NCI-H2171 treated with DMSO at 0.1 percent for 48 hours (cell line): Measurements from ENCODE around the gene IRF1.
"Not testable (repeated sequence)": the region's sequence is repeated elsewhere in the genome, so short reads cannot be mapped to it uniquely, and the experiment has no call there.

ENCODE experiments used
- DNase-seq: peaks from one replicate; lab custom pipeline; 2025; lab: John Stamatoyannopoulos, UW

Gene IRF1

DNA sequence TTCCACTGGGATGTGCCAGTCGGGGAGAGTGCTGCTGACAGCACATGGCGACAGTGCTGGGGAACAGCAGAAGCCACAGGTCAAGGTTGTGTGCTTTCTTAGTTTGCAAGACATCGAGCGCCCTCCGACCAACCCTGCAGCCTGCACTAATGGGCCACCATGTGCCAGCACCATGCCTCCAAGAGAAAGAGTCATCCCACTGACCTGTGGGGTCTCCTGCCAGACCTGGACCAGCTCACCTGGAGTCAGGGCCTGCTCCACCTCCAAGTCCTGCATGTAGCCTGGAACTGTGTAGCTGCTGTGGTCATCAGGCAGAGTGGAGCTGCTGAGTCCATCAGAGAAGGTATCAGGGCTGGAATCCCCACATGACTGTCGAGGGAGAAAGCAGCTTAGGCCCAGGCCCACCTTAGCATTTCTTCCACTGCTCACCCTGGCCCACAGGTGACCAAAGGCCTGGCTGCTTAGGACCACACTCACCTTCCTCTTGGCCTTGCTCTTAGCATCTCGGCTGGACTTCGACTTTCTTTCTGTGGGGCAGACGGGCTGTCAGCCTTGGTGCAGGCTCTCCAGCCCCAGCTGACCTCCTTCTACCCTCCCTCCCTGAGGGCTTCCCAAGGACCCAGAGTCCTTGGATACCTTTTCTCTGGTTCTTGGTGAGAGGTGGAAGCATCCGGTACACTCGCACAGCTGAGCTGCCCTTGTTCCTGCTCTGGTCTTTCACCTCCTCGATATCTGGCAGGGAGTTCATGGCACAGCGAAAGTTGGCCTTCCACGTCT is 4.1 kb downstream of the IRF1 start:
- no peak for DNase-seq

DNA sequence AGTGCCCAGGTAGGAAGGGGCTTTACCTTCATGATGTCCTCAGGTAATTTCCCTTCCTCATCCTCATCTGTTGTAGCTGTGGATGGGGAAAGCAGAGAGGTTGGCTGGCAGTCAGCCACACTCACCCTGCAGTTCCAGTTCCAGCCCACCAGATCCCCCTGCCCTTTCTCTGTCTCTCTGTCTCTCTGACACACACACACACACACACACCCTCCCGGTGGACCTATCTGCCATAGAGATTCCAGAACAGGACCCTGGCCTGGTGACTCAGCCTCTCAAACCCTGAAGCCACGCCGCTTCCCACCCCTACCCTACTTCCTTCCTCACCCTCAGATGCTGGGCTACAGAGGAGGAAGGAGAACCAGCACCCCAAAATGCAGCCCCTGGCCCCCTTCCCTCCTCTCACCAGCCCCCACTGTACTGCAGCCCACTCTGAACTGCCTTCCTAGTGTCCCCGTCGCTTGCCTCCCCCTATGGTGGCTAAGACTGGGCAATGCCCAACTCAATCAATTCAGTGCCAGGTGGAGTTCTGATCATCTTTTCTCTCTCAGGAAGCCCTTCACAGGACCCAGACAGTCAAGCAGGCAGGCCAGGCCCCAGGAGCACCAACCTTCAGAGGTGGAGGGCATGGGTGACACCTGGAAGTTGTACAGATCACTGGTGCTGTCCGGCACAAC is 4.8 kb downstream of the IRF1 start:
- no peak for DNase-seq

DNA sequence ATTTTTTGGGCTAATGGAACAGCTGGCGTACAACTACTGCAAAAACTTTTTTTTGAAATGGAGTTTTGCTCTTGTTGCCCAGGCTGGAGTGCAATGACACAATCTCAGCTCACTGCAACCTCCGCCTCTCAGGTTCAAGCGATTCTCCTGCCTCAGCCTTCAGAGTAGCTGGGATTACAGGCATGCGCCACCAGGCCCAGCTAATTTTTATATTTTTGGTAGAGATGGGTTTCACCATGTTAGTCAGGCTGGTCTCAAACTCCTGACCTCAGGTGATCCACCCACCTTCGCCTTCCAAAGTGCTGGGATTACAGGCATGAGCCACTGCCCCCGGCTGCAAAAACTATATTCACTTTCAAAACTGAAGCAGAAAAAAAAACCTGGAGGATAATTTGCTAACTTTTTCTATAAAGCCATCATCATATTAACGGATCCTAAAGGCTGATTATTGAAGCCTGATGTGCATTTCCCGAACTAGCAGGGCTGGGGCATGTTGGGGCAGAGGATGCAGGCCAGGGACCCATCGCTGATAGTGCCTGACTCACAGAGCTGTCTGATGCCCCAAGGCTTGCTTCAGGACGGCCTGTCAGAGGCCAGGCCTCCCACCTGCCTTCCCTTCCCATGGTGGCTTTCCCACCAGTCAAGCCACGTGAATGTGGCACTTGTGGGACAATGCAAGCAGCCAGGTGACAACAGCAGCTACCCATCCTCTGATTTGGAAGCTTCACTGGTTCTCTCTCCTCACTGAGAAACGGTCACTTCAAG is 5.5 kb downstream of the IRF1 start:
- DNase-seq: not testable (repeated sequence)

DNA sequence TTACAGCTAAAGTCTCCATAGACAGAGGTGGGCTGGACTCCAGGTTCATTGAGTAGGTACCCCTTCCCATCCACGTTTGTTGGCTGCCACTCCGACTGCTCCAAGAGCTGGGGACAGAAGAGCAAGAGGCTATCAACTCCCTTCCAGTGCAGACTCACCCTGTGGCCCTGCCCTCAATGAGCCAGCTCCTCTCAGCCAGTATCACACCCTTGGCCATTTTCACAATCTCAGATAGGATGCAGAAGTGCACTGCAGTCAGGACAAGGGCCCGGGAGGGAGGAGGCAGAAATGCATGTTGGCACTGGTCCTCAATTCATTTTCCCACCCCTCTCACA is 6.2 kb downstream of the IRF1 start:
- DNase-seq: no peak

DNA sequence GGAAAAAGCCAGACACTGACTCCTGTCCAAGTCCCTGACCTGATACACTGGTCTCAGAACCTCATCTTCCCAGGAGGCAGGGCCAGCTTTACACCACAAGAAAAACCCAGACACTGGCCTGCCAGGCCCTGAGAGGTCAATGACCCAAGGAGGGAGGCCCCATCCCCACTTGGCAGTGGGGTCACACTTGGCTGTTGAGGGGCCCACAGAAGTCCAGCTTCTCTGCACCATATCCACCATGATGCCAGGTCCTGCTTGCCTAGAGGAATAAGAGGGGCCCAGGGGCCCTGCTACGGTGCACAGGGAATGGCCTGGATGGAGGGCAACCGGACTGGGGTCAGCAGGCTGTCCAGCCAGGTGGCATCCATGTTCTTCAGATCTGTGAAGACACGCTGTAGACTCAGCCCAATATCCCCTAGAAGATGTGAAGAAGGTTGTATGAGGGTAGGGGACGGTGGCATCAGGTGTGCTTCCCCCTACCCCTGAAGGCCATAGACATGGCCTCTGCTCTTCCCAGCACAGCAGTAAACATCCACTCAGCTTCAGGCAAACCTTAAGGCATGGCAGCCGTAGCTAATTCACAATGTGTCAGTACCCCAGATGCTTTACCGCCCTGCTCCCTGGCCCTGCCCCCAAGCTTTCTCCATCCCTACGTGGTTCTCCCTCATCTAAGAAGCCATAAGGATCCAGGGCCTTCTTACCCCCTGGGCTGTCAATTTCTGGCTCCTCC is 6.7 kb downstream of the IRF1 start:
- no peak for DNase-seq

DNA sequence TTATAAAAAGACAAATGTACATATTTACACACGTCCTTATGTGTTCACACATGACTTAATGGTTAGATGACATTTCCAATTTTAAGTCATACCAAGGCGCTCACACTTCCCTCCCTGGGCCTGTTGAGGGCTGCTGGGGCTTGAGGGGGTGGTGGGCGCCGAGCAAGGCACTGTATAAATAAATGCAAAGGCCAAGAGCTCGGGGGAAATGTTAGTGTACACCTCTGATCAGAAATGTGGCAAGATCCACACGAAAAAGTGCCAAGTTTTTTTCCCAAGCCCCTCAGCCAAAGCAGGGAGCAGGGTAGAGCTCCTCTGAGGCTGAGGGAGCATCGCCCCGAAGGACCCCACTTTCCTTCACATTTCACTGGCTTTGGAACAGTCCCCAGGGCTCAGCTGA is 7.5 kb downstream of the IRF1 start:
- no peak for DNase-seq

DNA sequence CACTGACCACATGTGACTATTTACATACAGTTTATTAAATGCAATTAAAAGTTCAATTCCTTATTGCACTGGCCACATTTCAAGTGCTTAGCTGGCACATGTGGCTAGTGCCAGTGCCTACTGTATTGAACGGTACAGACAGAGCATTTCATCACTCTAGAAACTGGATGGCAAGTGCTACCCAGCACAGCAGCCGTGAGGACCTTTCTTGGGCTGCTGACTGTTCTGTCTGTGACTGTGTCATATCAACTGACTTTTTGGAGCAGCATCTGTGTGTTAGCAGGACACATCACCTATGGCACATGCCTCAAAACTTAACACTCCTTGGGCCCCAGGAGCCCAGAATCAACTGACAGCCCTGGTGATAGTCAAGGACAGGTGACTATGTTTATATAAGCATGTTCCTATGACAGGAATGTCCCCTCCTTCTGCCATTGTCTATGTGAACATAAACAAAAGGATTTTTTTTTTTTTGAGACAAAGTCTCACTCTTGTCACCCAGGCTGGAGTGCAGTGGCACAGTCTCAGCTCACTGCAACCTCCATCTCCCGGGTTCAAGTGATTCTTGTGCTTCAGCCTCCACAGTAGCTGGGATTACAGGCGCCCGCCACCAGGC is 8.9 kb downstream of the IRF1 start:
- DNase-seq: no peak

DNA sequence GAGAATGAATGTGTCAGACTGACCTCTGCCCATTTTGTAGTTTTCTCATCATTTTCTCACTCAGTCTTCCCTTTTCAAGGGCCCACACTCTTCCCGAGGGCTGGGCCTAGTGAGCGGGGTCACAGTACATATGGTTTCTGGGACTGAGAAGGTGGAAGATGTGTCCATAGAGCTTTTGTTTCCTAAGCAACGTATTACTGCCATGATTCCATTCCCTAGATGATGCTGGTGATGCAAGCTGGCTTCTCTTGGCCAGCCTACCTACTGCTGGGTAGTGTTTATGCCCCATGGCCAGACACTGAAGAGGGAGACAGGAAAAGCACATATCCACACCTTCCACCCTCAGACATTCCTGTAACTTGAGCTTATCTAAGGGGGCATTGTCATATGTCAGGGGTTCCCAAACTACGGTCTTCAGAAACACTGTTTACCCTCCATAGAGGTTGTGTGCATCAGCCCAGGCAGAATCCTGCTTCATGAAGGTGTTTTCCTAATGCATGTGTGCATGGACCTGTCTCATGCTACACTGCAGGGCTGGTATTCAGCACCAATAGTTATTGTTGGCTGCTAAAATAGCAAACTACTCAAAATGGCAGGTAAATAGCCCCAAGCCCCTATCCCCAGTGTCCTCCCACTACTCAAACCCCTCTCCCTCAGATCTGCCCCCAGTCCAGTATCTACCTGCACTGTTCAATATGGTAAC is 9.5 kb downstream of the IRF1 start:
- no peak for DNase-seq

DNA sequence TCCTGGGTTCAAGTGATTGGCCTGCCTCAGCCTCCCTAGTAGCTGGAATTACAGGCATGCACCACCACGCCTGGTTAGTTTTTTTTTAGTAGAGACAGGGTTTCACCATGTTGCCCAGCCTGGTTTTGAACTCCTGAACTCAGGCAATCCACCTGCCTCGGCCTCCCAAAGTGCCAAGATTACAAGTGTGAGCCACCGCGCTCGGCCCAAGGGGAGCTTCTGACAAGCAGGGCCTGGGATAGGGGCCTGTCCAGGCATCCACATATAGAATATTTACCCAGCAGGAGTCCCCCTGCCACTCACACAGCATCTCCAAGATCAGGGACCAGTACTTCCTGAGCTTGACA is 10.1 kb downstream of the IRF1 start:
- DNase-seq: no peak

DNA sequence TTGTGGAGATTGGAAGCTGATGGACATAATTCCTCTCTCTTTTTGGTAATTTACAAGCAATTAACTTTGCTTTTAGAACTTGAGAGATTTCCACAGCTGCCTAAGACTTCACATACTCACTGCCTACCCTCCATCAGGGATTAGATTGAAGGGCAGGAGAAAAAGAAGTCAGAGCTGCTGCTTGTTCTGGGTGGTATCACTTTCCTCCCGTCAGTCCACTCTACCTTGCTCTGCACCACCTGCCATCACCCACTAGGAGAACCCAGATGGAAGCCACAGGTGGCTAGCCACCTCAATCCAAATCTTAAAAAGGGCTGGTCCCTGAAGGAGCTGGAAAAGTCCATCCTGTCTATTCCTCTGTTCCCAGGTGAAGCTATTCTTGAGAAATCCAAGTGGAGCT is 10.5 kb downstream of the IRF1 start:
- DNase-seq: no peak

DNA sequence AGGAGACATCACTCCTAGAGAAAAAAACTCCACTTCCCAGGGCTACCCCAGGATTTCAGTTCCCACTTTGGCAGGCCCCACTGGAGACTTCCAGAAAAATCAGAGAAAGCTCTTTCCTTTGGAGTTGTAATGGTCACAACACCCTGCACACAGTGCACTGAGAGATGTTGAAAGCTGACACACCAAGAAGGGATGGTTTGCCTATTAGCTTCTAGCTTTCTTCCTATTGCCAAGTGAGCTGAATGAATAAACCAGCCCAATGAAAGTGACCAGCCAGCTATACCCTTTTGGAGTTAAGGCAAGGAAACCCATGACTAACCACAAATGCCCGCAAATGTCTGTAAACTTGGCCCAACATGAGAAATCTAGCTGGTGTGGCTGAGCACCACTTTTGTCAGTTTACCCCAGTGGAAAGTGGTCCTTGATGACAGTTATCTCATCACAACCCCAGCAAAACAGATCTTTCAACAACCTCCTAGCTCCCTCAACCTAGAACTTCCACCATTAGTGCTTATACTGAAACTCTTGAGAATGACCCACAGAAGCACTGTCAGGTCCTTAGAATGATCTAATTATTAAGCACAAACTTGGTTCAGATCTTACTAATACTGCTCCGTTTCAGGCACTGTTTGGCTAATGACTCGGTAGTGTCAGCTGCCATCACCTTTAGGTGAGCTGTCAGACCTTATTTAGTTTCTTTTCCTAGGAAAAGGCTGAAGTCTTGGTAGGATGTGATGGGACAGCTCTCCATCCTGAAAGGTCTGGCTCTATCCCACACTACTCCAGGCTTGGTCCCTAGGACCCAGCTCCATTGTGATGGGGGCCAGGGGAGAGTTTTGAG is 11.2 kb downstream of the IRF1 start:
- no peak for DNase-seq

DNA sequence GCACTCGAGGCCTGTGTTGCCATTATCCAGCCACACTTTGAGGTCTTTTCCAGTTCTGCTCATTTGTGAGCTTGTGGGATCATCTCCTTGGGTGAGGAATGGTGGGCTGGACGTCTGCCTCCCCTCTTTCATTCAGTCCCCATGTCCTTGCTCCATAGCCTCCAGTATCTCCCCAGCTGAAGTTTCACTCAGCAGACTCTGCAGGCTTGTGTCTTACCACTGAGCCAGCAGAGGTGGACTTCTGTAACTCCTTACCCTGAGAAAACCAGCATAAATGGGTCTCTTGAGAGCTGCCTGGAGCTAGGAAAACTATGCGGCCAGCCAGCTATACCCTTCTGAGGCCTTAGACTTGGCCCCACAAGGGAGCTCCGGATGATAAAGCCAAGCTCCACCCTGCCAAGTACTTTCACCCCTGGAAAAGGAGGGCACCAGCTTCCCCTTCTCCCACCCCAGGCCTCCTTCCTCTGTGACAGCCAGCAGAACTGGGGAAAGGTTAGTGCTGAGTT is 12.2 kb downstream of the IRF1 start:
- DNase-seq: no peak

DNA sequence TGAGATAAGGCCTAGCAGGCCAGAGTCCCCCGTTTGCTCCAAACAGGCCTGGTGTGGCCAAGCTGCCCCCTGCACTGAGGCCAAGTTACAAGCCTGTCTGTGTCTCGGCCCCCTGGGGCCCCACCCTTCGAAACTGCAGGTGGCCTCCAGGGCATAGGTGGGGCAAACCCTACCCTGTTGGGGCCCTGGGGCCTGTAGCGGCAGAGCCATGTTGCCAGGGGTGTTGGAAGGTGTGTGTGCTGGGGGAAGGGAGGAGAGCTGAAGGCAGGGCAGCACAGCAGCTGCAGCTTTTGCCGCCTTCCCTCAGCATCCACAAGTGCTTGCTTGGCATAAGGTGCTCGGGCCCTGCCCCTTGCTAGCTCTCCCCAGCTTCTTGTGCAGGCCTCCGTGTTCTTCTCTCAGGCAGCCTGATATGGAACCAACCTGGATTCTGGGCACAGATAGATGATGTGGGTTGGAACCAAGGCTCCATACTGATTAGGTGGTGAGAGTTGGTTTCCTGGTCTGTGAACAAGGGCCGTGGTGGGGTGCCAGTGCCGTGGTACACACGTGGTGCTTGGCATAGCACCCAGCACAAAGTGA is 12.7 kb downstream of the IRF1 start:
- DNase-seq: no peak

DNA sequence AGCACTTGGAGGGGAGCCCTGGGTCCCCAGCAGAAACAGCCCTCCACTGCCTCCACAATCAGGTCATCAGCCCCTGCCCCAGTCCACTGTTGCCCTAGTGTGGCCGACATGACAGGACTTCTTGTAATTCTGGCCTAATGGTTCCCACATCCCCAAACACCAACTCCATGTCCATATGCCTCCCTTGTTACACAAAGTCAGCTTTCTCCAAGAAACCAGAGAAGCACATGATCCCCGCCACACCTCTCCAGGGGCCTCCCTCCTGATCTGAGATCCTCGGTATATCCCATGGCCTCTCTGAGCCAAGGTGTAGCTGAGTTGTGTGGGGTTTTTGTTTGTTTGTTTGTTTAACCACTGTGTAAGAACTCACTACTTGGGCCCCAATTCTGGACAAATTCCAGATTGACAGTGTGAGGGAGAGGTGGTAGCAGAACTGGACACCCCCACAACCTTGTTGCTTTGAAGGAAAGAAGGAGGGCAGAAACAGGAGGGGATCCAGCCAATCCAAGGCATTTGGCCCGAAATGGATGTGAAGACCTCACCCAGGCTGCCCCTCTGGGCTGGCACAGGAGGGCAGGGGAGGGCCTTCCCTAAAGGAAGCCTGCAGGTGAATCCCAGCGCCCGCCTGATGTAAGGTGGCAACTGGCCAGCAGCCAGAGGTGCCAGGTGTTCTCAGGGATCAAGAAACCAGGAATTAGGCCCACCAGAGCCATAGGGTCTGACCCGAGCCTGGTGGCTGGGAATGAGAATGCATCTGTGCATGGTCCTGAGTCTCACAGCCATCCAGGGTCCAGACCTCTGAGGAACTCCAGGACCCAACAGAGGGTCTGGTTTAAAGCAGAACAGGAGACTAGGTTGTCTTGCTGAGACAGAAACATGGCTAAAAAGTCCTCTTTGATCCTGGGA is 13.4 kb downstream of the IRF1 start:
- no peak for DNase-seq

DNA sequence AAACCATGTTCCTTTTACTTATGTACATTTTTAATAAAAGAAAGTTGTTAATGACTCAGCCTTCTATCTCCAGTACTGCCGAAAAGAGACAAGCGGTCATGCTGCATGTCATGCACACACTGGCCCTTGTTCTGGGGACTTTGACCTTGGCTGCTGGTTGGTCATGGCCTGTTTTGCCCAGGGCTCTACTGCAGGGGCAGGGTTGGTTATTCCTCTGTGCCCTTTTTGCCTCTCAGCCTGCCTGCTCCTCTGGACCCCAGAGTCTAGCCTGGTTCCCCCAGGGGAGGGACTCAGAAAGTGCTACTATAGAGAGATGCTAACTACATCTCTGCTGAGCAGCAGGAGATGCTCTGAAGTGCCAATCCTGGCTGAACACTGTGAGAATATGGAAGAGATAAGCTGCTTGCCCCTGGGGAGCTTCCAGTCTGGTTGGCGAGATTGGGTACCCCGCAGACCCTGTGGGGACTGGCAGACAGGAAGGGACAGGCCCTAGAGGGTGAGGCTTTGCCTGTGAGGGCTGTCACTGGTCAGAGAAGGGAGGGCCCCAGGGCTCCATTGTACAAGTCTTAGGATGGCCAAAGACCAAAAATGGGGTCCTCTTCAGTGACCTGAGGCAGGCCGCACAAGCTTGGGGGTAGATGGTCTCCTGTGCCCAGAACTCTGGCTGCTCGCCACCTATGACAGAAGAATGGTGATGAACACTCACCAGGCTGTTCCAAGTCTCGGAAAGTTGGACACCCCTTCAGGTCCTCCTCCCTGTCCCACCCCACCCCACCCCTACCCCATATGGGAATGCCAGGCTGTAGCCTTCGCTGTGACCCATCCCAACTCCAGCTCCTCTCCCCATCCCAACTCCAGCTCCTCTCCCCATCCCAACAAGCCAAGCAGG is 14.3 kb downstream of the IRF1 start:
- DNase-seq: no peak

DNA sequence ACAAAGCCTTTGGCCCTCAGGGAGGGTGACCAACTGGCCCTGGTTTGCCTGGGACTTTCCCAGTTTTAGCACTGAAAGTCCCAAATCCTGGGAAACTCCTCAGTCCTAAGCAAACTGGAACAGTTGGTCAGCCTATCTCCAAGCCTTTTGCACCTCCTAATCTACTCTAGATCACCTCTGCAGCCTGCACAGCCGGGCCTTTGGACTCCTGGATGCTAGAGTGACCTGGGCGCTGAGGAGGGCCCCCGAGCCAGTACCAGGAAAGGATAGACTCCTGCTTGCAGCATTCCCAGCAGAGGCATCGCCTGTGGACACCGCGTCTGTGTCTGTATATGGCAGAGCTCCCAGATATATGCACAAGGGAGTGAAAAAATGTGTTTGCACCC is 15.1 kb downstream of the IRF1 start:
- DNase-seq: no peak

DNA sequence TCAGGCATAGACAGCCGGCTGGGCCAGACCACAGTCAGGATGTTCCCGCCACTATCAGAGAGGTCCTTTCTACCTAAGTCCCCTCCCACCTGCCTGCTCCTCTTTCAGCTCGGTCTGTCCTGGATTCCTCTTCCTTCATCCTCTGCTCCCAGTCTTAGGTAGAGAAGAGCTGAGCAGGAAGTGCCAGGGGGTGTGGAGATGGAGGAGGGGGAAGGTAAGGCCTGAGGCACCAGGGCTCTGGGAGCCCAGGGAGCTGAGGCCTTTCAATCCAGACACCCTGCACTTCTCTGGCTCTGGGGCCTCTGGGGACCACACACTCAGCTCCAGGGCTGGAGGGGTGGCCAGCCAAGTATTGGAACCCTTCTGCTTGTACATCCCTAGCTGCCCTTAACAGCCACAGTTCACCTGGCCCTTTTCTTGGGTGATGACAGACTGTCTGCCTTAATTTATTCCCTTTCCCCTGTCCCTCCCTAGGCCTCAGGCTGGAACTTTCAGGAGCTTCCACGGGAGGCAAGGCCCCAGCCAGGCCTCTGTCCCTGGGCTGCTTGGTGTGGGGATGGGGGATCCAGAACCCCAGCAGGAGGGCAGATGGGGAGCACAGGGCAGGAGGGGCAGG is 15.6 kb downstream of the IRF1 start:
- no peak for DNase-seq
